Esophagus mucosa (tissue), 1 donor: Measurements from ENCODE around the gene CDH13. TPM values are rescaled to one million over a fixed set of nuclear protein-coding genes. Genes with fewer than 3 reads are reported as not detected.

Experiments used
- ATAC-seq: fragments of 200-7000 bp; cut with Tn5 transposase; one replicate; pipeline ENCODE4 v1.9.1; 2020
- total RNA-seq: library from RNA; stranded (reverse); gene quantifications from one replicate; pipeline ENCODE4 v1.2.4, GENCODE V29; 2023
- donor health status: DM: yes; HTN: yes; CAD: no.

The CDH13 gene
- total RNA-seq, 1 donor from 2014 or later, result 8.4 TPM

DNA sequence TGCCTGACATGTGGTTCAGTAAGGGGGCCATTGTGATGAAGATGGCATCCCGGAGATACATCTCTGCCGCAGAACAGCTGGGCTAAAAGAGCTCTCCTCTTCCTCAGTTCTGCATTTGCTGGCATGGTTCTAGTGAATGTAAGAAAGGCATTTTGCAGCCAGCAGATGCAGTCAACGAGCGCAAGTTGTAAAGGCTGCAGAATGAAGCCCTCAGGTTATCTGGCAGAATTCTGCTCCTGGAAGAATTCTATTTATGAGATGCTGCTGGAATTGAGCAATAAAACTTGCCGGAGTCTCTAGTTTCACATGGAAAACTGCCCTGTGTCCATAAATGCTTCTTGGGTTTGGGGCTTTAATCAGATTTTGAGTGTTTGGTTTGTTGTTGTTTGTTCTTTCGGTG lies 1004.2 kb downstream of the CDH13 start:
- ATAC-seq, result no peak

DNA sequence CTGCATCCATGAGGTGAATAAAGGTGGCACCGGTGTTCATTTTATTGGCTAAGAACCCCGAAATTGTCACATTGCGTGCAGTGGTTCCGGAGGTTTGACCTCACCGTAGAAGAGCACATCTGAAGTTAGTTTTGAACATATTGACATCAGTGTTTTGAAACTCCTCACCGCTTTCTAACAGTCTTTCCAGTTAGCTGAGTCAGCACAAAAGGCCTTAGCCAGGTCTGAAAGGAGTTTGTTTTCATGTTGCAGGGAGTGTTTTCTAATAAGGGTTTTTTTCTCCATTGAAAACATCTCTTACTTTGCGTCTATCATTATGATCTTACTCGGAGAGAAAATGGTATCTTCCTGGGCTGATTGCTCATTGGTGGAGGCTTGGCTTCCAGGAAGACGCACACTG lies 1006.5 kb downstream of the CDH13 start:
- ATAC-seq, result no peak

DNA sequence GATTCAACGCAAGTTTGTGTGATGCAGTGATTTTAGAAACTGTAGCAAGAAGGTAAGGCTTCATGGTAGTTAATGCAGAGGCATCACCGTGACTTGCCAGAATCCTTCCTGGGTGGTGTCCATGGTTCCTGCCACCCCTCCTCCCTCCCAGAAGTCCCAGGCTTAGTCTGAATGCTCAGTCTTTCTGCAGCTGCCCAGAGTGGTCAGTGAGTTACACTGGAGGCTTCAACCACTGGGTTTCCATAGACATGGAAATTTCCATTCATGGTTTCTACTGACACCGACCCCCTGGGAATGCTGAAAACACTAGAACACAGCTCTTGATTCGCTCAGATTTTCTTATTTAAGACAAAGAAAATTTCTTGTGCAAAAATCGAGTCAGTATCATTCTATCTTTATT lies 1021.6 kb downstream of the CDH13 start:
- ATAC-seq, result no peak

DNA sequence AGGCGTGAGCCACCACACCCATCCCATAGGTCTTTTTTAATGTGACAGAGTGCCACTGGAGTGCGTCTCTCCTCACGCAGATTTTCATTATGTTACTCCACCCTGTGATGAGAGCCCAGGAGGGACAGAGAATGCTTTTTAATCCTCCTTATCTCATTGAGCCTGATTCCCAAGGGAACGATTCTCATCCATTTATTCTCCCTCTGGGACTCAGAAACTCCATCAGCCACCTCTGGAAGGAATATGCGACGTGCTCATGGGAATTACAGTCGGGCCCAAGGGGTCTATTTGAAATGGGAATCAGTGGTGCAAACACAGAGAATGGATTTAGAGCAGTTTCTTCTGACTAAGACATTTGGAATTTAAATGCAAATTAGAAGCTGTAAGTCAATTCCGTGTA lies 1025.1 kb downstream of the CDH13 start:
- ATAC-seq, result no peak

DNA sequence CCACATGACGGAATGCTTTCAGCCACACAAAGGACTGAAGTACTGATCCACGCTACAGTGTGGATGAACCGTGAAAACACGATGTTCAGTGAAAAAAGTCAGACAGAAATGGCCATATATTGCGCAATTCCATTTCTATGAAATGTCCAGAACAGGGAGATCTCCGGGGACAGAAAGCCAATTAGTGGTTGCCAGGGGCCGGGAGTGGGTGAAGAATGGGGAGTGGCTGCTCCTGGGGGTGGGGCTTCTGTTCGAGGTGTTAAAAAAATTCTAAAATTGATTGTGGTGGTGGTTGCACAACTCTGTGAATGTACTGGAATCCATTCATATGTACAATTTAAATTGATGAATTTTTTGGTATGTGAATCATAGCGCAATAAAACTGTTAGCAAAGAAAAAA lies 1026.2 kb downstream of the CDH13 start:
- ATAC-seq, result no peak

DNA sequence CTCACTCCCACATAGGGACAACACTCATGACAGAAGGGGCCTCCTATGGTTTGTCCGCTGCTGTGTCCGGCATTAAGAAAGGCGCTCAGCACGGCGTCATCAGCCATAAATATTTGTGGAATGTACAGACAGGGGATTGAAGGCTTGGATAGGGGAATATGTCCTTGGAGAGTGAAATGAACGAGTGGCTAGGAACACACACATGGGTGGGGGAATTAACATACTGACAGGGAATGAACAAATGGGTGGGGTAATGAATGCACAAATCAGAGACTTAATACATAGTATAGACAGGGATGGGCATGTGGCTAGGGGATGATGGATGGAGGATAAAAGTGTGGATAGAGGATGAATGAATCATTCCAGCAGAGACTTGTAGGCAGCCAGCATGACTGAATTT lies 1027.0 kb downstream of the CDH13 start:
- no peak for ATAC-seq

DNA sequence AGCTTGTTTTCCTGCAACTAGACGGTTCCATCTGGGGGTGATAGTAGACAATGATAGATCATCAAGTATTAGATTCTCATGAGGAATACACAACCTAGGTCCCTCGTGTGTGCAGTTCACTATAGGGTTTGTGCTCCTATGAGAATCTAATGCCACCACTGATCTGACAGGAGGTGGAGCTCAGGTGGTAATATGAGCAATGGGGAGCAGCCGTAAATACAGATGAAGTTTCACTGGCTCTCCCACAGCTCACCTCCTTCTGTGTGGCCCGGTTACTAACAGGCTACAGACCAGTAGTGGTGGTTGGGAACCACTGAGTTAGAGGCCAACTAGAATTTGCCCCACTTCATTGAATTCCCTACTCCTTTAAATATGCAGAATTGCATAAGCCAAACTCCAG lies 1033.5 kb downstream of the CDH13 start:
- no peak for ATAC-seq

DNA sequence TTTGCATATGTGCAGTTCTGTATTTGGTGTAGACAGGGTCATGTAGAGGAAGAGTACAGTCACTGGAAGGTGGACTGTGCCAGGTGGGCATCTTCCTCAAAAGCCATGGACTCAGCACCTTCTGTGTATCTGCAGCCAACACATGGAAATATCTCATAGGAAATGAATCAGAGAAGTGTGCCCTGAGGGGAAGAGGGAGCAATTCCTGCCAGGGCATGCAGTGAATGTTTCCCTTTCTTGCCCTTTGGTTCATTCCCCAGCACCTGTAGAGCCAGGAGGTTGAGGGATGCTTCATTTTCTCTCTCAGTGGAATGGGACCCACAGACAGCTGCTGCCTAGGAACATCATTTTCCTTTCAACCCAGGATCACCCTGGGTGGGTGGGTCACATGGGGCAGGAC lies 1034.9 kb downstream of the CDH13 start:
- ATAC-seq, result no peak

DNA sequence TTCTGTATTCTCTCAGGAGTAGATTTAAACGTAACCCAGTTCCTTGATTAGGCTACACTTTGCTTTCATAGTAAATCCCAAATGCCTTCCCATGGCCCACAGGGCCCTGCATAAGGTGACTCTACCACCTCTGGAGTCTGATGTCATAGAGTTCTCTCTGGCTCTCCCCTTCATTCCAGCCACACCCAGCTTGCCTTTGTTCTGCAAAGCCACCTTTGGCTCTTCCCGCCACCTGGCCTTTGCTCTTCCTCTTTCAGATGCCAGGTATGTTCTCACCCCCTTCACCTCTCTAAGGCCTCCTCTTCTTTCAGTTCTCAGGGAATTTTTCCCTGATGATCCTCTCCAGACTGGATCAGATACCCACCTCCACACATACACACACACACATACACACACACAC lies 1039.7 kb downstream of the CDH13 start:
- peak; percentile 76 for ATAC-seq

DNA sequence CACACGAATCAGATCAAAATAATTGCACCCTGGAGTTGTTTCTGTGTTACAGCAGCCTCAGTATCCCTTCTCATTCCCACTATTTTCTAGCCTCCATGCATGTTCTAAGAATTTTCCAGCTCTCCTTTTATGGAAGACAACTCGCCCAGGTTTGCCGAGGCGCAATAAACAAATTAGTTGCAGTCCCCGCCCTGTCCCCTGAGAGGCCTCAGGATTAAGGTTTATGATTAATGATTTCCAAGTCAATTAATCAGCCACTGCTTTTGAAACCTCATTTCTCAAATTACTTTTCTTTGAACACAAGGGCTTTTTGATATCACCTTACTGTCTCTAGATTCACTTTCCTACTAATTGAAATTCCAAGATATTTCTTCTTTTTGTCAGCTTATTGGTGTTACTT lies 1042.7 kb downstream of the CDH13 start:
- no peak for ATAC-seq

DNA sequence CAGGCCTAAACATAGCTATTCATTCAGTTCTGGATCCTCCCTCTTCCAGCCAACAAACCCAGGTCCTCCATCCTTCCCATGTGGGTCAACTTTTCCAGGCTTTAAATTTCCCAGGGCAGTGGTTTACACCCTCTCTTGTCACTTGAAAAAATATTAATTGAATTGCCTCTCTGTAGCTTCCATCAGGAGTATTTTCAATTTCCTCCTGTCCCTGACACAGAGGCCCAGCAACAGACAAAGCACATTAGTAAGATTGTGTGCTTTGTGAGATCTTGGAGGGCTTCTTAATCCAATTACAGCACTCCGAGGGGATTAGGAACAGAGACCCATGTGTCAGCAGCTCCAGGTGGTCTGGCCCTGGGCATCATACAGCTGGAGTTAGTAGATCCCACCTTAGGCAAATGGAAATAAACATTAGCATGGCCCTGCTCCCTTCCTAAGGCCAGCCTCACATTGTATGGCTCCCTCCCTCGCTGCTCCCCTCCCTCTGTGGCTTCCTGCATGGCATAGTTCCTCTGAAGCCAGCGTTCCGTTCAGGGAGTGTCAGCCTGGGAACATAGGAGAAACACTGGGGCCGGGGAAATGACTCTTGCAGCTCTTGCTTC lies 1048.3 kb downstream of the CDH13 start:
- no peak for ATAC-seq

DNA sequence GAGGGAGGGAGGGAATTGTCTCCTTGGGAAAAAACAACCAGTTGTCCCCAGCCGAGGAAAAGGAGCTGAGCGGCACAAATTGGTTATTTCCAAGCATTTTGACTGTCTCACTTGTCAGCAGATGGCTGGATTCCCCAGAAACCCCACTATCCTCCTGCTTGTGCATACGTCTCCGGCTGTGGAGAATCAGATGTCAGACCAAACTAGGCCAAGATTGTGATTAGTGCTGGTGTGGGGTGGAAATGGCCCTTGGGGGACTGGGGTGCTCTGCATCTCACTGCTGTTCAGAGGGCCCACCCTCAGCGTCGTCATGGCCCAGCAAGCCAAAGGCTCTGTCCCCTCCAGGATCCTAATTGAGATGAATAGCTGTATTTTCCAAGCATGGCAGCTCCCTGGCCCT lies 1049.3 kb downstream of the CDH13 start:
- ATAC-seq, result no peak

DNA sequence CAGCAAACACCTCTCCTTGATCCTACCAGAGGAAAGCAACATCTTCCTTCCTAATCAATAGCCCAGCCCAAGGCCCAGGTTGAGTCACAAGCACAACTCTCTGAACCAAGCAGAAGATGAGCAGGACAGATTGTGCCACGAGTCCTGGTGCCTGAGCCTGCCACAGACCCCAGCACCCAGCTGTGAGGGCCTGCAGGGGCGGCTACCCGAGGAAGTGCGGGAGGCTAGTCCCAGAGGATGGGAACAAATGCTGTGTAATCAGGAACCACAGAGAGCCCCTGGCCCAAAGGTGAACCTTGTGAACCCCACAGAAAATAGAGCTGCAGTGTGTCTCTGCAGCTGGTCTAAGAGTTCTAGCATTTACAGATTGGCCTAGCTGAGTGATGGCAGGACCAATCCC lies 1054.2 kb downstream of the CDH13 start:
- ATAC-seq, result no peak

DNA sequence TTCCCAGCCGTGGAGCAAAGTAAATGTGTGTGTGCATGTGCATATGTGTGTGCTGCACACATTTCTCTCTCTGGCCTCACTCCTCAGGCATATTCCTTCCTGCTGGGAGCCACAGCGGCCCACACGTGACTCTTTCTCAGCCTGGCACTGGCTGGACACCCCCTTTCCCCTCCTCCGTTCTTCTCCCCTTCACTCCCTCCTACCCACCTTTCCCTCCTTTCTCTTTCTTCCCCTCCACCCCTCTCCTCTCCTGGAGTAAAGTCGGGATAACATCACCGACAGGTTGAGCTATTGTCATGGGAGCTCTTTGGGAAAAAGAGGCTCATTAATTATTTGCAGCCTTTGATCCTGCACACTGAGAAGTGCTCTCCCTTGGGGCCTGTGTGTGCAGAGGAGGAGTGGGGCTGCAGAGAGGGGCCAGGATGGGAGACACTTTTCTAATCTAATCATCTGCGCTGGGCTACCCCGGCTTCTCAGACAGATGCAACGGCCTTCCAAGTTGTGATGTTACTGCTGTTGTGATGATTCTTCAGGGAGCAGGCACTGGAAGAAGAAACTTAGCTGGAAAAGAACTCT lies 1054.7 kb downstream of the CDH13 start:
- no peak for ATAC-seq

DNA sequence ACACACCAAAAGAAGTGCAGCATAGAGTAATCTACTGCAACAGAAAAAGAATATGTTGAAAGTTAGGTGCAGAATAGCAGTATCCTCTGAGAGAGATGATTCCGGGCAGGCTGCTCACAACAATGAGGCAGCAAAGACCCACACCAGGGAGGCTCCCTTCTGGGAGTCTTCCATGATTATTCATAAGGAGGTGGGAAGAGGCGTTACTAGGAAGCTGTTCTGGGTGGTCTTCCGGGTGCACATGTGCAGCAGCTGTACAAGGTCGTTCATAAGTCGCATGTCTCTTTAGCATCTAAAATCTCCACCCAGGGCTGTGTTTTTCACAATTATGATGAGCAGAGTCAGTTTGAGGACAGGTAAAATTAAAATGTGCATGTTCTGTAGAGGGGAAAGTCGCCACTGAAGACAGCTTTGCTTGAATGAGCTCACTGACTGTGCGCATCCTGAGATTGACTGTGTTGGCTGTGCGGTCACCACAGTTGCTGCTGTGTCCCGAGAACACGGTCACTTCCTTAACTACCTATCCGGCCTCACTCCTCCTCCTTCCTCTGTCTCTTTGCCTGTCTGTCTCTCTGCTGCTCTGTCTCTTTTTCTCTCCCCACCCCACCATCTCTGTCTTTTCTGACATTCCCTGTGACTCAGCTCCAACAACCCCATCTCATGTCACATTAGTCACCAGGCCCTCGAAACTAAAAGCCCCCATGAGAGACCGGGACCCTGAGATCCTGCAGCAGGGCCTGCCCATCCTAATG lies 1055.5 kb downstream of the CDH13 start:
- ATAC-seq, result no peak

DNA sequence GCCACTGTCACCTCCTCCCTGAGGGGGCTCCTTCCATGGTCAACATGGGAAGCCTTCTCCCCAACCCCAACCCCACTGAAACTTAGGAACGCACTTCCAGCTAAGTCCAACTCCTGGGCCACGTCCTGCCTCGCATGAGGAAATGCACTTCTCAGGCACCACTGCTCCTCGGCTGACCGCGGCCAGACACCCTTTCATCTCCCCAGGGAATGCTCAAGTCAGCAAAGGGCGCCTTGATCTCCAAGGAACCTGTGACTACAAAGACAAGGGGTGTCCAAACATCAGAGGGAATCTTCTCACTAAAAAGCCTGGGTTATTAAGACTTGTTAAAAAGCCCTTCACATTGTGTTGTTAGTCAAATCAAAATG lies 1056.1 kb downstream of the CDH13 start:
- no peak for ATAC-seq

DNA sequence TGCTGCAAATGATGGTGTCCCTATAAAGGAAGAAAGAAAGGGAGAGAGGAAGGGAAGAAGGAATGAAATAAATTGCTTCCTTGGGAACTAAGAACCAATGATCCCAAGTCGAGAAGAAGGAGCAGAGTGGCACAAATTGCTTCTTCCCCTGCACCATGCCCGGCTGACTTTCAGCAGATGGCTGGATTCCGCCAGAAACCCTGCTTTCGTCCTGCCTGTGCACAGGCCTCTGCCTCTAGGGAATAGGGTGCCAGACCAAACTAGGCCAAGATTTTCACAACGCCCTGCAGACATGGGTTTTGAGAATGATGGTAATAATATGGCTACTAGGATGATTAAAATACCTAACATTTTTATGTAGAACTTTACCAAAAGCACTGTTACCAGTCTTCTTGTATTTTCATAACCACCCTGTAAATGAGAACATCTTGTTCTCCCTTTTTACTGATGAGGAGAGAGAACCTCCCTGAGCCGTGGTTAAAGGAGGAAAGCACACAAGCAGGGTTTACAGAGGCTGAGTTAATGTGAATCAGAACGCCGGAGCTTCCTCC lies 1058.9 kb downstream of the CDH13 start:
- ATAC-seq, result no peak

DNA sequence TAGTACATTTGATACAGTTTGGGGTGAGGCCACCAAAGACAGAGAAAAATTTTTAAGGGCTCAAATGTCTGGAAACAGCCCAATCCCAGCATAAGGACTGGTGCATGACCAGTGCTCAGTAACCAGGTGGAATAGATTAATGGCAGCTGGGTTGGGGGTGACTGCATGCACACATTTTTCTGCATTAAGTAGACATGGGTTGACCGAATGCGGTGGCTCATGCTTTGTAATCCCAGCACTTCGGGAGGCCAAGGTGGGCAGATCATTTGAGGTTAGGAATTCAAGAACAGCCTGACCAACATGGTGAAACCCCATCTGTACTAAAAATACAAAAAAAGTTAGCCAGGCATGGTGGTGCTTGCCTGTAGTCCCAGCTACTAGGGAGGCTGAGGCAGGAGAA lies 1060.0 kb downstream of the CDH13 start:
- ATAC-seq, result no peak

DNA sequence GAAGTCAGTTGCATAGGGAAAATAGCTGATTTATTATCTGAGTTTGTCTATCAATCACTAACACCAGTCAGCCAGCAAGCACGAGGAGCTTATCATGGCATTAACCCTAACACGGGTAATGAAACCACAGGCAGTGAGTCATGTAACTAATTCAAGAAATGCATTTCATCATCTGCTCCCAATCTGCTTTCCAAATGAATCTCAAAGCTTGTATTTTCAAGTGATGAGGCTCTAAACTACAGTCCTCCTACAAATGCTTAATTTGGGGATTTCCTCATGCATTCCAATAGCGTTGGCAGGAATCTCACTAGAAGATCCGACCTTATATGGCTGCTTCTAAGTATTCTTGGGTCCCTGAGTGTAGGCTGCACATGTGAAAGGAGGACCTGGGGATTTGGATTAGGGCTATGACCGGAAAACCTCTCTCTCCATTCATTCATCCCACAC lies 1062.6 kb downstream of the CDH13 start:
- ATAC-seq, result peak; percentile 91

DNA sequence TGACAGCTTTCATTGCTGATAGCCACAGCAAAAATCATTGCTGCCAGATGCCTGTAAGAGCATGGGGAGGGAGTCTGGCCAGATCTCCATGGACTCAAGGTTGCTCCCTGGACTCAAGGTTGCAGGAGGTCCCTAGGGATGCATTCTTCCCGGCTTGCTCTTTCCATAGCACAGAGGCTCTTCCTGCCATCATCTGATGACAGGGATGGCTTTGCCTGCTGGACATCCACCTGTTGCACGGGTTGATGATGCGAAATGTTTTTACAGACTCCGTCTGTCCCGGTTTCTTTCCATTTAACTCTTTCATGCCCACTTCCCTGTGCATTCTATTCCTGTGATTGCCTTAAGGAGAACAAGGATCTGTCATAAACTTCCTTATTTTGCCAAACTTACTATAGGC lies 1065.5 kb downstream of the CDH13 start:
- ATAC-seq, result no peak

DNA sequence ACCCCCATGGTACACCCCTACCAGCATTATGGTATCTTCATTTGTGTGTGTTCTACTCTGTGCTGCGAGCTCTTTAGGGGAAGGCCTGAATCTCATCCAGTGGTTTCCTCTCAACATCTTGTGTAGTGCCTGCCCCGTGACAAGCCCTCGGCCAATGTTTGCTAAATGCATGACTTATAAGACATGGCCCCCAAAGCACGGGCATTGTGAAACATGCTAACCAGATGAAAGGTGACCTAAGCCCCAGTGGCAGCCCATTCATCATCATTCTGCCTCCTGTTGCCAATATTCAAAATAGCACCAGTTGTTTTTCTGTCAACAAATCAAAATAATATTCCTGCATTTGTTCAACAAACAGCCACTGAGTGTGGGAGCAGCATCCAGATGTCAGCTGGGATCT lies 1072.2 kb downstream of the CDH13 start:
- no peak for ATAC-seq

DNA sequence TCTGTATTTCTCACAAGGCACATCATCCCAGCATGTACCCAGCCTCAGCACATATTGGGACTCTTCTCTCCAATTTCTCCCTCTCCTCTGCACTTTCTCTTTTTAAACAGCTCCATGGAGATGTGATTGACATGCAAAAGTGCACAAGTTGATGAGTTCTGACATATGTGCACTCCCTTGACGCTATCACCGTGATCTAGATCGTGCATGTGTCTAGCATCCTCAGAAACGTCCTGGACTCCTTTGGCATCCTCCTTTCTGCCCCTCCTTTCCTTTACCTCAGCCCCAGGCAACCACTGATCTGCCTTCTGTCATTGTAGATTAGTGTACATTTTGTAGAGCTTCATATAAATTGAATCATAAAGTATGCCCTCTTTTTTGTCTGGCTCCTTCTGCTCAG lies 1073.0 kb downstream of the CDH13 start:
- ATAC-seq, result no peak

DNA sequence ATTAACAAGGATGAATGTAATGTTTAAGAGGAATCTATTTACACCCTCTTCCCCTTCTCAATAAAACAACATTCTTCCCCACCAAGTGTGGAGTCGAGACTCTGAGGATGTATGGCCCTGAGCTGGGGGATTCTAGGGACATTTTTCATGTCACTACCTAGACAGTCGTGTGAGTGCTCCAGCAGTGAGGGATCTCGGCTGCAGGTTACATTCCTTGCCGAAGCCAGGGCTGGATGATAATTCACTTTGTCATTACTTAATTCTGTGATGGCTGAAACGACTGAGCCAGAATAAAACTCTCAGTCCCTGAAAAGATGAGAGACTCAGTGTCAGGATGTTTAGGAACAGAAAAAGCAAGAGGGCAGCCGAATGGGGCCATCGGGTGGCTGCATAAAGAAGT lies 1074.1 kb downstream of the CDH13 start:
- ATAC-seq, result no peak

DNA sequence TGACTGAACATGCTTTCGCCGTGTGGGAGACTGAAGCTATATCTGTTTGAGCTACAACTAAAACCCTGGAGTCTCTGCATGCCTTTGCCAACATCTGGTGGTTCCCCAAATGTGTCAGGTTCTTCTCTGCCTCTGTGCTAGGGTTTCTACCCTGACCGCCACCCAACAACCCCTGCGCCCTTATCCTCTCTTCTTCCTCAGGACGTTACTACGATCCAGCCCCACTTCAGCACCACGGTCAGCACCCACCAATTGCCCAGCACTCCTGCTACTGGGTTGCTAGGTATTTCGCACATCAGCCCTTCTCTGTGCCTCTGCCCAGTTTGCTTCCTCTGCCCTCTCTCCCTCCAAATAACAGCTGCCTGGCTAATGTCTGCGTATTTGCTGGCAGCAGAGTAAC lies 1074.7 kb downstream of the CDH13 start:
- ATAC-seq, result no peak
